Measurements from ENCODE around the gene SMARCC2. TPM values are rescaled to one million over a fixed set of nuclear protein-coding genes. Genes with fewer than 3 reads are reported as not detected.
"Not testable (repeated sequence)": the region's sequence is repeated elsewhere in the genome, so short reads cannot be mapped to it uniquely, and the experiment has no call there.

Gene SMARCC2
- polyA plus RNA-seq, 3 donors = 21.4 to 53.8 (median 48.7) TPM

DNA sequence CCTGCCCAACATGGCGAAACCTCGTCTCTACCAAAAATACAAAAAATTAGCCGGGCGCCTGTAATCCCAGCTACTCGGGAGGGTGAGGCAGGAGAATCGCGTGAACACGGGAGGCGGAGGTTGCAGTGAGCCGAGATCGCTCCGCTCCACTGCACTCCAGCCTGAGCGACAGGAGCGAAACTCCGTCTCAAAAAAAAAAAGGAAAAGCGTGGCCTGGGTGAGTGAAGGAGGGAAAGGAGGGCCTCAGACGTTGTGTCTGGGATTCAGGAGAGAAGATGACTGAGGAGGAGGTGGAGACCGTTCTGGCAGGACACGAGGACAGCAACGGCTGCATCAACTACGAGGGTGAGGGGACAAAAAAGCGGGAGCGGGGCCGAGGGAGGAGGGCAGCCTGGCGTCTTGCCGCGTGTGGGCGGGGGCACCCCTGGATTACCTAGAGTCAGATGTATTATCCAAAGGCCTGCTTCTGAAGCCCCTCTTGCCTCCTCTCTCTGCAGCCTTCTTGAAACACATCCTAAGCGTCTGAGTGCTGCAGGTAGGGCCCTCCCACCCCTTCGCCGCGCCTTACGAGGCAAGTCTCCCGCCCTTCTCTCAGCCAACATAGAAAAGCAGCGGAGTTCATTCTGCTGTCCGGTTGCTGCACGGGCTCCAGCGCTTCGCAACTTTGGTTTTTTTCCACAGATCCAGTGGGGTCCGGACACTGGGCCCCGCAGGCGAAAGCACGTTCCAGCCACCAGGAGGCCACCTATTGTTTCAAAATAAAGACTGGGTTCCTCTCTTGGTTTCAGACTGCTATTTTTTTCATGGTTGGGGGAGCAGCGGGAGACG lies 31.9 kb downstream of the SMARCC2 start:
- 3 to 7% (median 4%) methylated on average over 45 of the region's 45 CpGs for WGBS, 3 donors
- H3K27ac ChIP-seq (ENCODE audit: low read depth, low read length) = peak overlapping the region; percentile 74

DNA sequence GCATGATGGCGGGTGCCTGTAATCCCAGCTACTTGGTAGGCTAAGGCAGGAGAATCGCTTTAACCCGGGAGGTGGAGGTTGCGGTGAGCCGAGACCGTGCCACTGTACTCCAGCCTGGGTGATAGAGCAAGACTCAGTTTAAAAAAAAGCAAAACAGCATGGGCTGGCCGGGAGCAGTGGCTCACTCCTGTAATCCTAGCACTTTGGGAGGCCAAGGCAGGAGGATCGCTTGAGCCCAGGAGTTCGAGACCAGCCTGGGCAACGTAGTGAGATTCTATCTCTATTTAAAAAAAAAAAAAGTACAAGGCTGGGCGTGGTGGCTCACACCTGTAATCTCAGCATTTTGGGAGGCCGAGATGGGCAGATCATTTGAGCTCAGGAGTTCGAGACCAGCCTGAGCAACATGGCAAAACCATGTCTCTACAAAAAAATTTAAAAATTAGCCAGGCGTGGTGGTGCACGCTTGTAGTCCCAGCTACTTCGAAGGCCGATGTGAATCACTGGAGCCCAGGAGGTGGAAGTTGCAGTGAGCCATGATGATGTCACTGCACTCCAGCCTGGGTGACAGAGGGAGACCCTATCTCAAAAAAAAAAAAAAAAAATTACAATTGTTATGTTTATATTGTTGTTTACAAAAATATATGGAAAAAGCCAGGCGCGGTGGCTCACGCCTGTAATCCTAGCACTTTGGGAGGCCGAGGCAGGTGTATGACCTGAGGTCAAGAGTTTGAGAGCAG lies 32.7 kb downstream of the SMARCC2 start:
- WGBS, 3 donors = 90 to 93% (median 91%) methylated on average over 21 of the region's 21 CpGs
- not testable (repeated sequence) for H3K27ac ChIP-seq (ENCODE audit: low read depth, low read length)

DNA sequence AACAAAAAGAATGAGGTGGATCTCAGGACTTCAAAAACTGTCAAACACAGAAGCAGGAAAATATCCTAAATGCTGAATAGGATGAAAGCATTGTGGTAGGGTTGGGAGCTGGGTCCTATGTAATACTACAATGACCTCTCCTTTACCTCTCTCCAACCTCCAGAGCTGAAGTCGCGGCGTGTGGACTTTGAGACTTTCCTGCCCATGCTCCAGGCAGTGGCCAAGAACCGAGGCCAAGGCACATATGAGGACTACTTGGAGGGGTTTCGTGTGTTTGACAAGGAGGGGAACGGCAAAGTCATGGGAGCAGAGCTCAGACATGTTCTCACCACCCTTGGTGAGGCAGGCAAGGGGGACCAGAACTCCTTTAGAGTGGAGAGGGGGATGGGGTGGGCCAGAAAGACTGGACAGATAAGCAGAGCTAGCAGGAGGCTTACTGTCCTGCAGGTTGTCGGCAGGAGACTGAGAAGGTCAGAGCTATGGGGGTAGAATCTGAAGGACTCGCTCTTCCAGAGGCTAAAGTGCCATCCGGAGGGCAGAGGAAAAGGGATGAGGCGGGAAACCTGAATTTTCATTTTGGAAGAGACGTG lies 33.9 kb downstream of the SMARCC2 start:
- 61 to 92% (median 90%) methylated on average over 11 of the region's 11 CpGs for WGBS, 3 donors
- H3K27ac ChIP-seq (ENCODE audit: low read depth, low read length) = no peak overlapping the region

DNA sequence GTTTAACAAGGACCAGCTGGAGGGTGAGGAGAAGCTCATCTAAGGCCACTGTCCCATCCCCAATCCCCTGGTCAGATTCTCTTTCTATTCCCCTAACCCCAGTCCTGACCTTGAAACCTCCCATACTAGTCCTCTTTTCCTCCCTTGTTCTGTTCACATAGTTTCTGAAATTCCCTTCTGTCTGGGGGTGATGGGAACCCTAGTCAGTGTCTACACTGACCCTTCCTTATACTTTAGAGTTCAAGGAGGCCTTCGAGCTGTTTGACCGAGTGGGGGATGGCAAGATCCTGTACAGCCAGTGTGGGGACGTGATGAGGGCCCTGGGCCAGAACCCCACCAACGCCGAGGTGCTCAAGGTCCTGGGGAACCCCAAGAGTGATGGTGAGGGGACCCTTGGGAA lies 34.5 kb downstream of the SMARCC2 start:
- H3K27ac ChIP-seq (ENCODE audit: low read depth, low read length) = no peak overlapping the region
- WGBS, 3 donors = 88 to 94% (median 92%) methylated on average over 5 of the region's 5 CpGs

DNA sequence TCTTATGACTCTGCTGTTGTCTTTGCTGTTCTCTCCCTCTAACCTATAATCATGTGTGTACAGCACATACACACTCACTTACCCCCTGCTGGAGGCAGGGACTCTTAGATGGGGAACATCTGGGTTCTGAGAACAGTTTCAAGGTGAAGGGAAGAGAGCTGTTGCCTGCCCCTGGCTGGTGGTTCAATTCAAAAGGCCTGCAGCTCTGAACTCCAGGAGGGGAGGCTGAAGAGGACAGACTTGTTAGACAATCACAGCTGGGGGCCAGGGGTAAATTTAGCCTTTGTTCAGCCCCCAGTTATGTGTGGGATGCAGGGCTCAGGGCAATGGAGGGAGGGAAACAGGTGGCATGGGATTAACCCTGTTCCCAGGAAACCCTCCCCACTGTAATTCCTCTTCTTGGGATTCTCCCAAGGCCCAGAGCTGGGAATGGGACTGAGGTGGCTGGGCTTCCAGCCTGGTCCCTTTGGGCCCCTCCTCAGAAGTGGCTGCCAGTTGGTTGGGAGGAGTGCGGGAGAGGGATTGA lies 35.0 kb downstream of the SMARCC2 start:
- no peak overlapping the region for H3K27ac ChIP-seq (ENCODE audit: low read depth, low read length)
- WGBS, 3 donors = 81 to 100% (median 100%) methylated on average over 1 of the region's 1 CpG

DNA sequence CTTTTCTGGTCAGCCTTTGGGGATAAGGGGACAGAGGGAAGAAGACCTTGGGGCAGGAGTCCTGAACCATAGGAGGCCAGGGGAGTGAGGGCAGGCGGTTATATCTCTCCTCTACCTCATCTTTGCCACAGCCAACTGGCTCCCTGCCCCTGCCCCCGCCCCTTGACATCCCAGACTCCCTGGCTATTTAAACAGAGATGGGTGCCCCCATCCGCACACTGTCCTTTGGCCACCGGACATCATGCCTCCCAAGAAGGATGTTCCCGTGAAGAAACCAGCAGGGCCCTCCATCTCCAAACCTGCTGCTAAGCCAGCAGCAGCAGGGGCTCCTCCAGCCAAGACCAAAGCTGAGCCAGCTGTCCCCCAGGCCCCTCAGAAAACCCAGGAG lies 35.6 kb downstream of the SMARCC2 start:
- H3K27ac ChIP-seq (ENCODE audit: low read depth, low read length) = no peak overlapping the region

DNA sequence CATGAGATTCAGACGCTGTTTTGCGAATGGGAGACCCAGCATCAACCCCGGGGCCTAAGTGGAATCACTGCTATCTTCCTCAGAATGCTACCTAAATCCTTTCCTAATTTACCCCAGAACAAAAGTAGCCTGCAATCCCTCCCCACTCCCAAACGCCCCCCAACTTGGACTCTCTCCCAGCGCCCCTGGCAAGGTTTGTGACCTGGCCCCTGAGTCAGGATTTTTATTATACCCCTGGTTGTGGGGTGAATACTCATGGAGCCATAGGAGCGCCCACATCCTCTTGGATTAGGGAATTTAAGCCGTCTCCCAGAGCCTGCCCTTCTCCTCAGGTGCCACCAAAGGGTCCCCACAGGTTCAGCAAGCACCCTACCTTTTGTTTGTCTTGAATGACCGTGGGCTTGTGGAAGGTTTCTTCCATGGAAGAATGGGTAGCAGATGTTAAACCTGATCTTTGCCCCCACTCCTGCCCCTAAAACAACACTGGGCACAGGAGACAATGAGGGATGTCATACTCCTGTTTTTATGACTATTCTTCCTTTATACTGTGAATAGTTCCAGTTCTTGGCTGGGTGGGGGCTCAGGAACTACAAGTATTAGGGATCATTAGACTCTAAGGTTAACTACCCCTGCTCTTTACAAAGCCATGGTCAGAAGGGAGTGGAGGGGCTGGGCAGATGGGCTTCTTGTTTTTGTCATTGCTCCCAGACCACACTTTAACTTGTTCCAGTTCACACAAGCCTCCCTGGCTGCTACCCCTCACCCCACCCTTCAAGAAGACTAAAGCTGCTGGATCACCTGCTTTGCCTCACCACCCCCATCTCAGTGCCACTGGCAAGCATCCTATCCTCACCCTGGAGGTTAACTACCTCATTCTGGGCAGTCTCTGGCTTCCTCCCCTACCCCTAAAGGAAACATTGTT lies 36.3 kb downstream of the SMARCC2 start:
- WGBS, 3 donors = 13 to 17% (median 16%) methylated on average over 8 of the region's 8 CpGs
- H3K27ac ChIP-seq (ENCODE audit: low read depth, low read length) = no peak overlapping the region

More for the DNA sequence above, 35.6 kb downstream of the SMARCC2 start:
- 83 to 88% (median 85%) methylated on average over 5 of the region's 5 CpGs for WGBS, 3 donors

DNA sequence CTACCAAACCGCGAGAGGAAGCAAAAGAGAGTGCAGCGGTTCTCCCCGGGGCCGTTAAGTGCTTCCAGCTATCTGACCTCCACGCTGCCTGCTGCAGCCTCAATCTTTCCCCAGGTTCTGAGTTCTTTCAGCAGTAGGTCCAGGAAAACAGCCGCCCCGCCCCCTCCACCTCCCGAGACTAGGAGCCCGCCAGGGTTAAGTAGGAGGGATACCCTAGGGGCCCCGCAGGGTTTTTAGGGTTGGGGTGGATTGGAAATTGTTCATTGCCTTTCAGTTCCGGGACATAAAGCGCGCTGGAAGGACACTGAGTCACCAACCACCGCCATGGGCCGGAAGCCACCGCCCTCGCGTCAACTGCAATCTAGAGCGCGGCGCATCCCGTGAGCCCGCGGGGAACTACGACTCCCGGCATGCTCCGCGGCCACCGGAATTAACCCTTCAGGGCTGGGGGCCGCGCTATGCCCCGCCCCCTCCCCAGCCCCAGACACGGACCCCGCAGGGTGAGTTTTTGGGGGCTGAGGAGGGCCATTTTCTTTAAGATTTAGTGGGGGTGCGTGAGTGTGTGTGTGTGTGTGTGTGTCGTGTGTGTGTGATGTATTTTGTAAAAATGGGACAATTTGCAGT lies 37.0 kb downstream of the SMARCC2 start, which contains the start of gene MYL6B:
MYL6B (plus strand) TSS at position 456 of the 624 bp plus-strand sequence. CDS start 1,332 bp downstream, outside the sequence.
- peak within 1 kb of the TSS; percentile 82 for H3K27ac ChIP-seq (ENCODE audit: low read depth, low read length)
- 0 to 1% (median 0%) methylated on average over 34 to 37 of the region's 37 CpGs for WGBS, 3 donors

DNA sequence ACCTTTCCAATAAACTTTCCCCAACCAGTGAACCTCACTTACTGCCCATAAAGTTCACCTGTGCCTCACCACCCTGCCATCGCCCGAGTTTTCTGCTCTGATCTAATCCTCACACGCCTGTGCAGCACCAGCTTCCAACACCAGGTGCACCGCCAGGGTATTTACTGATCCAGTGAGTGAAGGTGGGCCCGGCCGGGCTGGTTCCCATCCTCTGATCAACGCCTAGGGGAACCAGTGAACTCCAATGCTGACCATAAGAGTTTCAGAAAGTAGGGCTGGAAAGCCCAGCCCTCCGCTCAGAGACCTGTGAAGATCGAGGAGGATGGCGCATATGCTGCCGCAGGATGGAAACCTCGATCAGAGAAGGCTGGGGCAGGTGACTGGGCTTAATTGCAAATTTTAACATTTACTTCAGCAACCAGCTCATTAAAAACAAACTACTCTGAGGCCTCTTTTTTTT lies 37.6 kb downstream of the SMARCC2 start:
- WGBS, 3 donors = 4 to 15% (median 11%) methylated on average over 12 of the region's 12 CpGs
- H3K27ac ChIP-seq (ENCODE audit: low read depth, low read length) = peak overlapping the region; percentile 82

DNA sequence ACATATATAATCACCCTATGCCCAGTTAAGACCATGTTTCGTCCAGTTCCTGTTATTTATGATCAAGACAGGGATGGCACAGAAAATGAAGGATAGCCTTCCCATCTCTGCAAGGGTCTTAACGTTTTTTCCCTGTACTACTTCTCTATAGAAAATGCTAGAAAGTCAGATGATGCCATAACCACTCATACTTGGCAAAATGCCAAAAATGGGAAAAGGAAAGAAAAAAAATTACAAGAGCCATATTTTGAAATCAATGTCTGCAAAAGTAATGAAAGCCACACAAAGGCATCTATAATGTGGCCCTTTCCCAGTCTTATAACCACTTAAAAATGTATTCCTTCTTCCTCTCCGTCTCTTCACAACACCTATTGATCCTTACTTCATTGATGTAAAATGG lies 38.7 kb downstream of the SMARCC2 start:
- no peak overlapping the region for H3K27ac ChIP-seq (ENCODE audit: low read depth, low read length)
- 56 to 59% (median 59%) methylated on average over 3 of the region's 3 CpGs for WGBS, 3 donors

DNA sequence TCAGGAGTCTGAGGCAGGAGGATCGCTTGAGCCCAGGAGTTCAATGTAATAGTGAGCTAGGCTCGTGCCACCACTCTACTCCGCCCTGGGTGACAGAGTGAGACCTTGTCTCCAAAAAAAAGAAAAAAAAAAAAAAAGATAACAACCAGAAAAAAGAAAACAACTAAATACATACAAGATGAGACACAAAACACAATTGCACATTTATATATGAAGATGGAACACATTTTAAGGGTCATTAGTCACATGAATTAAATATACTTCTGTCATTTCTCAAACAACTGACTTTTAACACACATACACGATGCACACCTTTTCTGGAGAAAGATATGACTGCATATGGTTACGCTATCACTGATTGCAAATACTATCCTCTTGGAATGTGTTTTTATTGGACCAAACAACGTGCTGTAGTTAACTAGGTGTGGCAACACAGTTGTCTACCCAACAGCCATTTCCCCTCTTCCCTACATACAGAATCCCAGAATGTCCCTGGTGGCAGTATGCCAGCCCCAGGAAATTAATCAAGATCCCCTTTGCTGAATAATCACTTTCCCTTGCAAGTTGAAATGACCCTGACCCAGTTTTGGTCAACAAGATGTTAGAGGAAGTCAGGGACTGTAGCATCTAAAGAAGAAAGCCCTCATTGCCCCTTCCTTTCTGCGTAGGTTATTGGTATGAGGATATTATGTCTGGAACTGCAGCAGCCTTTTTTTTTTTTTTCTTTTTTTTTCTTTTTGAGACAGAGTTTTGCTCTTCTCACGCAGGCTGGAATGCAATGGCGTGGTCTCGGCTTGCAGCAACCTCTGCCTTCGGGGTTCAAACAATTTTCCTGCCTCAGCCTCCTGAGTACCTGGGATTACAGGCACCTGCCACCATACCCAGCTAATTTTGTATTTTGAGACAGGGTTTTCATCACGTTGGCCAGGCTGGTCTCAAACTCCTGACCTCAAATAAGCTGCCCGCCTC lies 42.5 kb downstream of the SMARCC2 start:
- H3K27ac ChIP-seq (ENCODE audit: low read depth, low read length) = no peak overlapping the region
- 55 to 61% (median 59%) methylated on average over 13 of the region's 13 CpGs for whole genome bisulfite sequencing, 3 donors

DNA sequence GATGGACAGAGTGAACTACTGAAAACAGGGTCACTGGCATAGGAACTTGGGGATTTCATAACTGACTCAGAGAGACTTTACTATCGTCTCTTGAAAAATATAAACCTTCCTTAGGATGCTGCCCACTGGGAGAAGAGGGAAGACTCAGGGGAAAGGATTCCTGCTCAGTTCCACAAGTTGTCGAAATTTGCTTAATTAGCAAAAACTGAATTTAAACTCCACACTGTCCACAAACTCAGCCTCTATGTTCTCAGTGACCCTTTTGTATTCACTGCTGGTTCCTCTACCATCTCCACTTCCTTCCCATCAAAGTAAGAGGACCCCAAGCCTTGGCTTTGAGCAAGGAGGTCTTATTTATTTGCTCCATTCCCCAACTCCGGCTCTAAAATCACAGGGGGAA lies 44.1 kb downstream of the SMARCC2 start:
- WGBS, 3 donors = 67 to 92% (median 81%) methylated on average over 3 of the region's 3 CpGs
- H3K27ac ChIP-seq (ENCODE audit: low read depth, low read length) = no peak overlapping the region

DNA sequence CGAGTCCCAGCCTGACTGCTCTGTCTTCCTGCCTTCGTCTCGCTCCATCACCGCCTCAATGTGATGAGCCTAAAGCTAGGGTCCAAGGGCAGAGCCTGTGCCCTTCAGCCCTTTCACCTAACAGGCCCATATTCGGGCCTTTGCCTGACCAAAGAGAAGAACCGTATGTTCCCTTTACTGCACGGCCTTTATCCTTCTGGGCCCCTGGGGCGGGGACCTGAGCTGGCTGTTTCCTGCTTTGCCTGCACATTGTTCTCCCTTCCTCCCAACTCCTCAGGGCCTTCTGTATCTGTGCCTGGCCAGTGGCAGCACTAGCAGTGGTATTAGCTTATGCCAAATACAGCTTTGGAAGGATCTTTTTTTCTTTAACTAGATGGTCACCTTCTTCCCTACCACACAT lies 45.4 kb downstream of the SMARCC2 start:
- WGBS, 3 donors = 61 to 87% (median 65%) methylated on average over 8 of the region's 8 CpGs
- H3K27ac ChIP-seq (ENCODE audit: low read depth, low read length) = no peak overlapping the region

DNA sequence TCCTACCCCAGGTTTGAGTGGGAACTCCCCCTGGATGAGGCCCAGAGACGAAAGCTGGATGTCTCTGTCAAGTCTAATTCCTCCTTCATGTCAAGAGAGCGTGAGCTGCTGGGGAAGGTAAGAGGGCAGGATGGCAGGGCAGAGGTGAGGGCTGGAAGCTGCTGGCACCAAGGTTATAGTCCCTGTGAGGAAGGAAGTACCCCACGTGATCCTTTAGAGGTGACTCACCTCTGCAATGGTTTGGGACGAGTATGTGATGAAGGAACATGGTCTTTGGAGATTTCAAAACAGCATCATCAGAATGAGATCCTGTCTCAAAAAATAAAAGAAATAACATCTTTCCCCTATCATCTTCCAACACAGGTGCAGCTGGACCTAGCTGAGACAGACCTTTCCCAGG lies 46.1 kb downstream of the SMARCC2 start:
- WGBS, 3 donors = 56 to 75% (median 64%) methylated on average over 4 of the region's 4 CpGs
- H3K27ac ChIP-seq (ENCODE audit: low read depth, low read length) = no peak overlapping the region

DNA sequence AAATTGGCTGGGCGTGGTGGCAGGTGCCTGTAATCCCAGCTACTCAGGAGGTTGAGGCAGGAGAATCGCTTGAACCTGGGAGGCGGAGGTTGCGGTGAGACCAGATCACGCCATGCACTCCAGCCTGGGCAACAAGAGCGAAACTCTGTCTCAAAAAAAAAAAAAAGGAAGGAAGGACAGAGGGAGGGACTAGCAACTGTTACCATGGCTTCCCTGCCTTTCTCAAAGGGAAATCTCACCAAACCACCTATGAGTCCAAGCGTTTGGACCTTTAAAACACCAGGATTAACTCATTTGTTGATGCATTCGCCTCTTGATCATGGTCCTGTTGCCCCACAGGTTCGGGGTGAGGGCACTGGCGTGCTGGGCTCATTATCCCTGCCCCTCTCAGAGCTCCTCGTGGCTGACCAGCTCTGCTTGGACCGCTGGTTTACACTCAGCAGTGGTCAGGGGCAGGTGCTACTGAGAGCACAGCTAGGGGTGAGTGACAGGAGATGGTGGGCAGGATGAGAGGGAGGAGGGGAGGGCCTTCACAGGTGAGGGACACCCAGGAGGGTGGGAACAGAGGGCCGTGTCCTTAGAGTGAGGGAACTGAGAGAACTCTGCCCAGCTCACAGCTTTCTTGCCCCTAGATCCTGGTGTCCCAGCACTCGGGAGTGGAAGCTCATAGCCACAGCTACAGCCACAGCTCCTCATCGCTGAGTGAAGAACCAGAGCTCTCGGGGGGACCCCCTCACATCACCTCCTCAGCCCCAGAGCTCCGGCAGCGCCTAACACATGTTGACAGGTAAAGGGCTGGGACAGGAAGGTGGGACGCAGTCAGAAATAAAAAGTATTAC lies 47.1 kb downstream of the SMARCC2 start:
- WGBS, 3 donors = 78 to 92% (median 81%) methylated on average over 19 of the region's 19 CpGs
- H3K27ac ChIP-seq (ENCODE audit: low read depth, low read length) = no peak overlapping the region

Measured in adipose tissue (tissue), 3 donors.